Mesodermal cell (in vitro differentiated cells): Measurements from ENCODE around the gene TRRAP.

Experiments used
- H3K27ac ChIP-seq: 2 replicates; pipeline ENCODE4 v1.7.0; 2013; ENCODE audit warnings: mild to moderate bottlenecking, low read depth, low read length, moderate library complexity; ENCODE audit not compliant: severe bottlenecking
- H3K36me3 ChIP-seq: 2 replicates; pipeline ENCODE4 v1.7.1; 2013; ENCODE audit warnings: mild to moderate bottlenecking, low read length, moderate library complexity; ENCODE audit not compliant: control insufficient read depth, insufficient read depth
- H3K4me1 ChIP-seq: one replicate; pipeline ENCODE4 v1.7.1; 2013; ENCODE audit warnings: mild to moderate bottlenecking, low read length; ENCODE audit not compliant: insufficient read depth, control insufficient read depth, poor library complexity, severe bottlenecking
- H3K4me3 ChIP-seq: 2 replicates; pipeline ENCODE4 v1.7.0; 2013; ENCODE audit warnings: low read length, control low read depth, mild to moderate bottlenecking; ENCODE audit not compliant: insufficient read depth, poor library complexity, severe bottlenecking; ENCODE audit errors: extremely low read depth
- H3K9me3 ChIP-seq: 2 replicates; pipeline ENCODE4 v1.7.1; 2013; ENCODE audit warnings: mild to moderate bottlenecking, low read length, moderate library complexity; ENCODE audit not compliant: control insufficient read depth
- WGBS, 2 experiments: methylation state at CpG; one replicate each; pipeline ENCODE4 v1.1.5; 2013; ENCODE audit warnings: missing lambda C conversion rate in 2 of 2; ENCODE audit not compliant: insufficient coverage in 2 of 2; 5-methylcytosine and 5-hydroxymethylcytosine counted together

Gene TRRAP

GRCh38 chr7:99054781-99055180 is 176.4 kb downstream of the TRRAP start:
- Histone ChIP-seq H3K27ac (no peak overlapping the region), H3K4me1 (peaks cover 3% of the 10 kb centered on the region), H3K9me3 (no peaks in the 10 kb centered on the region), H3K4me3 (no peak overlapping the region), H3K36me3 (peaks cover 77% of the 10 kb centered on the region)
- WGBS, 2 experiments = 100% methylated on average over 1 of the region's 9 CpGs; no CpG with 5 or more reads in 1 of the 2 experiments

- Histone ChIP-seq H3K4me1 (no peaks in the 10 kb centered on the region), H3K9me3 (no peaks in the 10 kb centered on the region), H3K36me3 (peaks cover 31% of the 10 kb centered on the region), H3K4me3 (no peak overlapping the region), H3K27ac (no peak overlapping the region)
- 86 to 94% methylated on average over 3 to 4 of the region's 6 CpGs for whole genome bisulfite sequencing, 2 experiments
Observed at GRCh38 chr7:99061001-99061776, 182.9 kb downstream of the TRRAP start.
